Measurements from ENCODE around the gene MECP2.

Gene MECP2

DNA sequence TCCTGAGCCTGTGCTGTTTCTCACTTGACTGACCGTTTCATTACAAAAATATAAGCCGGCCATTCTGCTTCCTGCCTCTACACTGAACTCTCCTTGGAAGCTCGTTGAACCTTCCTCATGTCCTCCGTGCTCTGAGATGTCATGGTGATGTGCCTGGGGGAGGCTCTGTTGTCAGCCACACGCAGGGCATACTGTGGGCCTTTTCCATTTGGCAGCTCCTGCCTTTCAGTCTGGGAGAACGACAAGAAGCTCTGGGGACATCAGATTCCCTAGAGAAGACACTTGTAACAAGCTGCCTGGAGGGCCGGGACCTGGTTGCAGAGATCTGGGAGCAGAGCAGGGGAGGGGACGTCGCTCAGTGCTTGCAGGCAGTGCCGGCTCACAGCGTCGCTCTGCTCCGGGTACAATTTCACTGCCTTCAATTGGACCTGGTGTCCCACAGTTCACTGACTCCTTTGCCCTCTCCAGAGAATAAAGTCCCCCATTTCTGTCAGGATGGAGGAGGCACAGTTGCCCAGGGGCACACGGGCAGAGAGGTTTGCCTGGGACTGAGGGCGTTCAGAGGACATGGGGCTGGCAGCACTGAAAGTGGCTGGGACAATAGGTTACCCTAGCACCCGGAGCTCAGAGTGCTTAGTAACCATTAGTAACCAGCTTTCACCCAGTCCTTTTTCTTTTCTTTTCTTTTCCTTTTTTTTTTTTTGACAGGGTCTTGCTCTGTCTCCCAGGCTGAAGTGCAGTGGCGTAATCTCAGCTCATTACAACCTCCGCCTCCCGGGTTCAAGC lies 19.1 kb upstream of the MECP2 start:
- DNase-seq (ENCODE audit: low read depth in 1 of 2, low spot score in 1 of 2): no peak

- DNase-seq (ENCODE audit: low read depth in 1 of 2, low spot score in 1 of 2): no peak
Observed at GRCh38 chrX:154115750-154116149, 18.2 kb upstream of the MECP2 start.

DNA sequence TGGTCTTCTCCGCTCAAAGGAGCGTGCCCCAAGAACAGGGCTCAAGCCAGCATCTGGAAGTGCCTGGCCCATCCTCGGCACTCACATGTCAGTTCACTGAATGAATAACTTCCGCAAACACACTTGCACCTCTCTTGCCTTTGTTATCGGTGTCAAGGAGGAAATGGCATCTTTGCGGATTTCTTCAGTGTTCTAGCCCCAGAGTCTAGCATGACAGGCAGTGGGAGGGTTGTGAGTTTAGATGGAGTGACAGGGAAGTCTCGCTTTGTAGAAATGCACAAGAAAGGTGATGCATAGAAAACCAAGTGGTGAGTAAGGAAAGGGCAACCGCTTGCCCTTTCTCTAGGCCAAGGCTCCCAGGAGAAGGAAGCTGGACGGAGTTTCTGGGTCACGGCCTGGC lies 17.6 kb upstream of the MECP2 start:
- DNase-seq (ENCODE audit: low read depth in 1 of 2, low spot score in 1 of 2): no peak

GRCh38 chrX:154114652-154115051 lies 17.1 kb upstream of the MECP2 start:
- DNase-seq (ENCODE audit: low read depth in 1 of 2, low spot score in 1 of 2): no peak

GRCh38 chrX:154113729-154114128 lies 16.2 kb upstream of the MECP2 start:
- DNase-seq (ENCODE audit: low read depth in 1 of 2, low spot score in 1 of 2): no peak

DNA sequence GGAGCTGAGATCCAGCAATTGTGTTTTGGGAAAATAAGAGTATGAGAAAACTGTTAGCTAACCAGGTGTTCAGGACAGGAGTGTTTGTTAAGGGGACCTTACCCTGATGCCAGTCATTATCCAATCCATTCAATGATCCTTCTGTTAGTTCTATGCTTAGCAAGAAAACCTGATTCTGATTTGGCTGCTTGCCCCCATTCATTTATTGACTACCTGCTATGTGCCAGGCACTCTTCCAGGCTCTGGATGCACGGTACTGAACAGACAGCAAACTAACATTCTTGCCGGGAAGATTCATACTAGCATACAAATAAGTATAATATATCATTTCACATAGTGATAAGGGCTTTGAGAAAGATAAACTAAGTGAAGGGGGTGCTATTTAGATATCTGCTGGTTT lies 1.0 kb upstream of the MECP2 start:
- DNase-seq (ENCODE audit: low read depth in 1 of 2, low spot score in 1 of 2): no peak

GRCh38 chrX:154097003-154097588 lies 421 bp downstream of the MECP2 start:
- DNase-seq (ENCODE audit: low read depth in 1 of 2, low spot score in 1 of 2): peak; percentile 31 to 39

DNA sequence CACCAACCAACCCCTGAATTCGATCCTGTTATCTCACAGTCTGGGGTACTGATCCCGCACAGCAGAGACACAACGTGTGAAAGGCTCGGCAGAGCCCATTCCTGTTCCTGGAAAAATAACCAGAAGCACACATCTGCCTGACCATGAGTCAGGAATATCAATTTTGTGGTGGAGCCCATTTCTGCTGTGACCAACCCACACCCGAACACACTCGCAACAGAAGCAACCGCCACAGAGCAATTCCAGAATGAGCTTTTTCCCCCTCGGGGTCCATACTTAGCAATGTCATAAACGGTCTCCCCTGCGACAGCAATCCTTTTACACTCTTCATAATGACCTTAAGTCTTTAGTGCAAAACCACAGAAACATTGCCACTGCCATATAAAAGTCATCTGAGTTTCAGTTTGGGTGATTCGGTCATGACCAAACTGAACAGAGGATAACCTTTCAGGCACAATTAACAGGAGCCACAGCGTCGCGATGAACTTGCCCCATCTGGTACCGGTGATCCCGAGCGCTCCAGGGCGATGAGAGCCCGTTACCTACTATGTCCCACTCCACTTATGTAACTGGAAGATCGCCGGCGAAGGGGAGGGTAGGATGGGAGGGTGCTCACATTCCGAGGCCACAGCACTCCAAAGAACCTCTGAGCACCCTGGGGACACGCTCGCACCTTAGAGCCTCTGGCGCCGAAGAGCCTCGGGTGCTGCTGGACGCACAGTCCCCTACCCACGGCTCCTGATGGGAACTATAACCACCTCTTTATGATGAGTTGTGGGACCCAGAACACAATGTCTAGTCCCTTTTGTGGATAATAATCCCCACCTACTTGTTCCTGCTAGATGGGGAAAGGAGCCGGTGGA lies 1.1 kb downstream of the MECP2 start:
- DNase-seq (ENCODE audit: low read depth in 1 of 2, low spot score in 1 of 2): no peak

DNA sequence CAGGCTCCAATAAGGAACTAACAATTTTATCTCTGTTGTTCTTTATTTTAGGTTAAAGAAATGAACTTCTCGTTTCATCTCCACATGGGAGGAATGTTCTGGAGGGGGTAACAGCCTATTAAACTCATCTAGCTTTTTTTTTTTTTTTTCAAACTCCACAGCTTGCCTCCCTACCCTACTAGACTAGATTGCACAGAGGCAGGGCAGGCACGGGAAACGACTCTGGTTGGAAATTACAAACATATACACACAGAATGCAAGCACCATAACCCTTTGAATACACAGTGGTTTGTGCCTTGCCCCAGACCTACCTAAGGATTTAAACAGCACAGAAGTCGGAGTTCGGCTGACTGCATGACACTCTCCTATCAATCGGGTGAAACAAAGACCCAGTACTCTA lies 2.7 kb downstream of the MECP2 start:
- DNase-seq (ENCODE audit: low read depth in 1 of 2, low spot score in 1 of 2): no peak

DNA sequence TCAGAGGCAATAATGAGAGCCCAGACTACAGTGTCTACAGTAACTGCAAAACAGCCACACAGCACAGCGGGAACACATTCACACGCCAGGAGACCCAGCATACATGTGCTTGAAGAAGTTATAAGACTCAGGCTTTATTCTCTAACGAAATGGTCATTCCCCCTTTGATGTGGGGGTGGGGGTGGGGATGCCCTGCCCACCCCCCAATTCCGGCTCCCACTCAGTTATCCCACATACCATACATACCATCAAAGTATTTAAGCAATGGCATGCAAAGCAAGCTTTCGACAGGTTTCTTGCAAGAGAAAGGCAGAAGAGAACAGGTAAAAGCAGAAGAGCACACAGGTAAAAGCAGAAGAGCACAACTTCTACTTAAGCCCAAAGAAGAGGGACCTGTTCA lies 3.6 kb downstream of the MECP2 start:
- no peak for DNase-seq (ENCODE audit: low read depth in 1 of 2, low spot score in 1 of 2)

DNA sequence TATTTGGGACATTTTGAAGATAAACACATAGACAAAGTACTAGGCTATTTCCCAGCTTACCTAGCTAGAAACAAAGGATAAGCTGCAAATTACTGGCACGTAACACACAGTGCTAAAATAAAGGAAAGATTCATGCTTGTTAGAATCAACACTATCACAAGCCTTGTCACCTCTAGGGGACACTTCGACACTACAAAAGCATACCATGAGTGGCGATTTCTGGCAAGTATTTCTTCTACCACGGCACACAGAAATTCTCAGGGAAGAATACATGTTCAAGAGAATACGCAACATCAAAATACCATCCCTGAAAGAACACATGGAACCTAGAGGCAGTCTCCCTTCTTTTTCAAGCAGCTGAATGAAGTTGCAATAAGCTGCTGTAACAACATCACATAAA lies 5.1 kb downstream of the MECP2 start:
- DNase-seq (ENCODE audit: low read depth in 1 of 2, low spot score in 1 of 2): no peak

GRCh38 chrX:154091678-154092077 lies 5.8 kb downstream of the MECP2 start:
- no peak for DNase-seq (ENCODE audit: low read depth in 1 of 2, low spot score in 1 of 2)

DNA sequence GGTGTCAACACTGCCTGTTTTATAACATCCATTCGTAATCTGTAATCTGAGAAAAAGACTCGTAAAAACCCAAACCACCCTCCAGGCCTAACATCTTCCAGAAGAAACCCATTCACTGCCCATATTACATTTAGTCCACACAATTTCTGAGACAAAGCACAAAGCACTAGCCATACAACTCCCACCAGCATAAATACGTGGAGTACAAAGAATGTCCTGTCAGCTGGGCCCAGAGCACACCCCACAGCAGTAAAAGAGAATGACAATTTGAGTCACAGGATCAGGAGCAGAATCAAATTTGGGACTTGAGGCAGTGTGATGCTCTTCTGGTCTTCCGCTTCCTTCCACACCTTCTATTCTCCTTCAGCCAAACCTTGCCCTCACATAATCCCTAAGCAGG lies 6.8 kb downstream of the MECP2 start:
- DNase-seq (ENCODE audit: low read depth in 1 of 2, low spot score in 1 of 2): no peak

GRCh38 chrX:154084449-154085300 lies 12.8 kb downstream of the MECP2 start:
- DNase-seq (ENCODE audit: low read depth in 1 of 2, low spot score in 1 of 2): no peak

- DNase-seq (ENCODE audit: low read depth in 1 of 2, low spot score in 1 of 2): no peak
Observed at GRCh38 chrX:154083126-154083517, 14.4 kb downstream of the MECP2 start.

DNA sequence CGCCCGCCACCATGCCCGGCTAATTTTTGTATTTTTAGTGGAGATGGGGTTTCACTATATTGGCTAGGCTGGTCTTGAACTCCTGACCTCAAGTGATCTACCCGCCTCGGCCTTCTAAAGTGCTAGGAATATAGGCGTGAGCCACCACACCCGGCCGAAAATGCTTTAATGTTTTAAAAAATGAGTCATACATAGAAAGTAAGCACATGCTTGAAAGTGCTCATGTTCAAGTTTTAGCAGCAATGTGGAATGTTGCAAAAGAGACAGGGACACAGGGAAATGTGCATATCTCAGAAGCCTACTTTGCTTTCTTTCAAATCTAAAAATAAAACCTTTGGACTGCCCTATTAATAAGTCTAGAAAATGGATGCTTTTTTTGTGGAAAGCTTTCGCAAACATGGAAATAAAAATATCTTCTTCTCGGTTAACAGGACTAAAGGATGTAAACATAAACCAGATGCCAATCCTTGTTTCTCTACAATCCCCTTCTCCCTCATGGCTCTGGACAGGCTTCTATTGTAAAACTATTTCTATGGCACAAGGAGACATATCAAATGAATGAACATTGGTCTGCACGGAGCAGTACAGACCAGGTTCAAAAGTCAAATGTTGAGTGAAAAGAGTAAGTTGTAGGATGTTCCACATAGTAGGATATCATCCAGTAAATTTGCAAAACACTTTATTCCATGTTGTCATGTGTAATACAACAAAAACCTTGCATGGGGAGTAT lies 15.0 kb downstream of the MECP2 start:
- DNase-seq (ENCODE audit: low read depth in 1 of 2, low spot score in 1 of 2): no peak

- DNase-seq (ENCODE audit: low read depth in 1 of 2, low spot score in 1 of 2): no peak
Observed at GRCh38 chrX:154077101-154077500, 20.4 kb downstream of the MECP2 start.

DNA sequence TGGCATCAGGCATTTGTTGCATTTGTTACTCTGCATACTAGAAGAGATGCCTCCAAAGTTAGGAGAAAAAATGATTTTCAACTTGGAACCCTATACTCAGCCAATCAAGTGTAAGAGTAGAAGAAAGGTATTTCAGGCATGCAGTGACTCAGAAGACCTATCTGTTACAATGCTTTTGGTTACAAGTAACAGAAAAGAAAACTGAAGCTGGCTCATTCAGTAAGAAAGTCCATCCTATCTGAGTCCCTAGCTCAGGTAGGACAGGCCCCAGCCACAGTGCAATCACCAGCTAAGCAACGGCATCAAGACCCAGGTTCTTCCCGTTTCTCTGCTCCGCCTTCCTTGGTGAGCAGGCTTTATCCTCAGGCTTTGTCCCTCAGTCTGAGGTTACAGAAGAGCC lies 23.3 kb downstream of the MECP2 start:
- no peak for DNase-seq (ENCODE audit: low read depth in 1 of 2, low spot score in 1 of 2)

- DNase-seq (ENCODE audit: low read depth in 1 of 2, low spot score in 1 of 2): no peak
Observed at GRCh38 chrX:154072192-154072591, 25.3 kb downstream of the MECP2 start.

DNA sequence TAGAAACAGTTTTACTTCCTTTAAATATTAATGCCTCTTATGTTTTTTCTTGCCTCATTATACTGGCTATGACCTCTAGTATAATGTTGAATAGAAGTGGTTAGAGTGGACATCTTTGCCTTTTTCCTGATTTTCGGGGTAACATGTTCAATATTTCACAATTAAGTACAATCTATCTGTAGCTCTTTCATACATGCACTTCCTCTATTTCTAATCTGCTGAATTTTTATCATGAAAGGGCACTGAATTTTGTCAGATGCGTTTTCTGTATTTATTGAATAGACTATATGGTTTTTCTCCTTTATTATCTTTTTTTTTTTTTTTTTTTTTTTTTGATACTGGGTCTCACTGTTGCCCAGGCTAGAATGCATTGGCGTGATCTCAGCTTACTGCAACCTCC lies 29.0 kb downstream of the MECP2 start:
- no peak for DNase-seq (ENCODE audit: low read depth in 1 of 2, low spot score in 1 of 2)

All from activated CD4-positive, alpha-beta T cell treated with anti-CD3 and anti-CD28 coated beads, Interleukin-2, amount 50 U/mL, for 24 hours (primary cell).